HG02943 (cell line): Measurements from ENCODE around the gene RNPEPL1.
"Not testable (repeated sequence)": the region's sequence is repeated elsewhere in the genome, so short reads cannot be mapped to it uniquely, and the experiment has no call there.

Experiments used
- ATAC-seq: cut with Tn5 transposase; IDR thresholded peaks from one replicate; pipeline ENCODE4 v1.9.1; 2021; ENCODE audit warnings: mild to moderate bottlenecking, low read depth, moderate library complexity; ENCODE audit not compliant: unreplicated experiment

RNPEPL1 gene

GRCh38 chr2:240601831-240602160 is 33.5 kb downstream of the RNPEPL1 start:
- ATAC-seq: no peak

DNA sequence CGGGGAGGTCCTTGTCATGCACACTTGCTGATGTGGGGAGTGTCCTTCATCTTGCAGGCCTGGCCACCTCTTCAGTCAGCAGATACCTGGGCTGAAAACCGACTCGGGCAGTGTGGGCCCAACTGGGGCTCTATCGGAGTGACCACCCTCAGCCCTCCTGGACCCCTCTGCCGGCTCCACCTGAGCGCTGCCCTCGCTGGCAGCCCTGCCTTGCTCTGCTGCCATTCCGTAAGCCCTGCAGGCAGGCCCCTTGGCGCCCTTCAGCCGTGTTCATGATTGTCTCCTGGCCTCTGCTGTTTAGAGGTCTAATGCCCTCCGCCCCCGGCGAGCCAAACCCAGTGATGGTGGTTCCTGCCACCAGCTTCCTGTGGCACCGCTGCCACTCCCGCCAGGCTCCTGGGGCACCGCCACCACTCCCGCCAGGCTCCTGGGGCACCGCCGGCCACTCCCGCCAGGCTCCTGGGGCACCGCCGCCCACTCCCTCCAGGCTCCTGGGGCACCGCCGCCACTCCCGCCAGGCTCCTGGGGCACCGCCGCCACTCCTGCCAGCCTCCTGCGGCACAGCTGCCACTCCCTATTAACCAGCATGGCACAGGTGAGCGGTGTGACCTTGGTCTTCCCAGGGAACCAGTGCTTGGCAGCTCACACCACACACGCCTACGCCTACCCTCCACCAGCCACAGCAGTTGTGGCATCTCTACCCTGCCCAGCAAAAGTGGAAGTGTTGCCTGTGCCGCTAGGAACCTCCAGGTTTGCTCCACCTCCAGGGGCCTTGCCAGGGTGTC is 34.2 kb downstream of the RNPEPL1 start:
- no peak for ATAC-seq

GRCh38 chr2:240603081-240603835 is 35.0 kb downstream of the RNPEPL1 start:
- no peak for ATAC-seq

- no peak for ATAC-seq
These were observed 35.6 kb downstream of the RNPEPL1 start for GRCh38 chr2:240603846-240604245.

GRCh38 chr2:240604291-240604938 is 36.1 kb downstream of the RNPEPL1 start:
- ATAC-seq: no peak

GRCh38 chr2:240604939-240605716 is 36.8 kb downstream of the RNPEPL1 start:
- no peak for ATAC-seq

- ATAC-seq: no peak
These were observed 37.8 kb downstream of the RNPEPL1 start for GRCh38 chr2:240605867-240606743.

DNA sequence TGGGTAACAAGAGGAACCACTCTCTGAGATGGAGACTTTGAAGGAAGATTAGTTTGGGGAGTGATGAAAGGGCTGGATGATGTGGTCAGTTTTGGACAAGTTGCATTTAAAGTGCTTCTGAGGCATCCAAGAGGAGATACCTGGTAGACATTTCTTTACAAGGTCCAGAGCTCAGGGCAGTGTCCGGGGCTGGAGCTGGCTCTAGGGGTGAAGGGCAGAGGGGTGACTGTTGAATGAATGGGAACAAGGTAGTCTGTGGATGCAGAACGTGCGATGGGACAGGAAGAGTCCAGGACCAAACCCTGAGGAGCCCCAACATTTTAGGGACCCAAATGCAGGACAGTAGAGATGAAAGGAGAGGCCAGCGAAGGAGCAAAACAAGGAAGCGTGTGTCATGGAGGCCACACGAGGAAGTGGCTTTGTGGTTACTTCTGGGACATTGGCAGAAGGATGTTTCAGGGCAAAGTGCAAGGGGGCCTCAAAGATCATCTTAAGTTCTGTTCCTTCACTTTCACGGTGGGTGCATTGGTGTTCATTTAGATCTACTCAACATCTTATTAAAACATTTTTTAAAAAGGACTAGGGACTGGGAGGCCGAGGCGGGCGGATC is 43.4 kb downstream of the RNPEPL1 start:
- no peak for ATAC-seq

- ATAC-seq: no peak
These were observed 45.5 kb downstream of the RNPEPL1 start for GRCh38 chr2:240613781-240614180.

GRCh38 chr2:240614391-240614790 is 46.1 kb downstream of the RNPEPL1 start:
- no peak for ATAC-seq

- ATAC-seq: no peak
These were observed 47.1 kb downstream of the RNPEPL1 start for GRCh38 chr2:240615396-240615795.

DNA sequence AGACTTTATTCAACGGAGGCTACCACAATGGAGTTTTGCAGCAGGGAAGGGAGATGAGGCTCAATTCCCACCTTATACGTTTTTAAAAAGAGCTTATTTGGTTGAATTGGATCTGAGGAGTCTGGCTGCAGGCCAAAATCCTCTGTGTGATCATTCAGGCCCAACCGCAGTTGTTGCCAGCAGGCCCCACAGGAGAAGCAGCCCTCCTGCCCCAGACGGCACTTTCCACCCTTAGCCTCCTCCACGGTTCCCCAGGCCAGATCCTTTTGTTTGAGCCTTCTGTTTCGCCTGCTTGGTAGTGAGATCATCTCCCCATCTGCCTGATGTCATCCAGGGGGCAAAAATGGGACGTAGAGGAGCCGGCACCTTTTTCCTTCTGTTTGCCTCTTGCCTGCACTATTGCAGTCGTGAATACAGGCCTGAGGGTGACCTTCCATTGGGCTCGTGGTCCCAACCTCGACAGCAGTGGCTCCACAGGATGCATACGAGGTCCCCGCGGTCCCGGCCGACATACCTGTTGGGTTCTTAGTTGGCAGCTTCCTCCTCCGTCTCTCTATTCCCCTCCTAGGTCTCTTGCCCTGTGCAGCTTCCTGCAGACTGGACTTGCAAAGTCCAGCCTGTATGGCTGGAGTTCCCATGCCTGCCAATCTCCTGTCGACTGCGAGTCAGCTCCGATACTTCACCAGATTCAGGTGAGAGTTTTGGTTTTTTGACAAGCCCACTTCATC is 47.7 kb downstream of the RNPEPL1 start:
- ATAC-seq: no peak

- not testable (repeated sequence) for ATAC-seq
These were observed 48.8 kb downstream of the RNPEPL1 start for GRCh38 chr2:240616860-240617666.

DNA sequence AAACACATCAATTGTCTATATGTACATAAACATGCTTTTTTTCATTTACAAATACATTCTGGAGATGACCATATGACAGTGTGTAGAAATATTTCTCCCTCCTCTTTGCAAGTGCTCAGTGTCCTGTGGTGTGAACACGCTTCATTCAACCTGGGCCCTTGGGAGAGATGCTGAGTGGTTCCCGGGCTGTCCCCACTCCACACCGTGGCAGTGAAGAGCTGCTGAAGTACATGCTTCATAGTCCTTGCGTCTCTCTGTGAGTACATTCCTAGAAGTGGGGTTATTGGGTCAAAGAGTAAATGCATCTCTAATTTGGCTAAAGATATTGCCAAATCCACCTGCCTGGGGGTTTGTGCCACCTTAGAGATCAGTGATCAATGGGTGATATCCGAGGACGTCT is 50.5 kb downstream of the RNPEPL1 start:
- no peak for ATAC-seq

DNA sequence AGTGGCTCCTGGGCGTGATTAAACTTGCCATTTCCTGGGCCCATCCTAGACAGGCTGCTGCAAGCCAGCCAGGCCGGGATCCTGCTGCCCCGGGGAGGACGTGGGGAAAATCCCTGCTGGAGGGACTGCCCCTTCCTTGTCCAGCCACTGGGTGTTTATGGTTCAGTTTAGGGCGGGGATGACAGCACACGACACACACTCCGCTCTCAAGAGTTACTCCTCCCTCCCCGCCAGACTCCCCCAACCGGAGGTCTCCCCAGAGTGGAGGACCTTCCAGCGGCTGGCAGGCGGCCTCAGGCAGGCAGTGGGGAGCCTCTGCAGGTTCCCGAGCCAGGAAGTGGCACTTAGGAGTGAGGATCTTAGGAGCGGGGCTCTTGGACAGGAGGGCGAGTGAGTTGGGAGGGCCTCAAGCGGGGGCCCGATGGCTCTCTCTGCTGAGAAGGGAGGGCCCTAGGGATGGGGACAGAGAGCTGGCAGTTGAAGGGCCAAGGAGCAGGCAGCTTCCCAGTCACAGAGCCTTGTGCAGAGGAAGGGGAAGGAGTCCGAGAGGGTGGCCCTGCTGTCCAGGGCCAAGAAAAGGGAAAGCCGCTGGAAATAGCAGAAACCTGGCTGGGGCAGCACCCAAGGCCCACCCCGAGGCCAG is 51.3 kb downstream of the RNPEPL1 start:
- no peak for ATAC-seq

GRCh38 chr2:240620149-240620731 is 52.0 kb downstream of the RNPEPL1 start:
- no peak for ATAC-seq

- ATAC-seq: no peak
These were observed 52.6 kb downstream of the RNPEPL1 start for GRCh38 chr2:240620859-240621258.
